ENCODE data around the gene IL22RA1. TPM values are rescaled to one million over a fixed set of nuclear protein-coding genes. Genes with fewer than 3 reads are reported as not detected.

The IL22RA1 gene
- total RNA-seq, 1 experiment from 2014 or later, result 0.13 TPM

DNA sequence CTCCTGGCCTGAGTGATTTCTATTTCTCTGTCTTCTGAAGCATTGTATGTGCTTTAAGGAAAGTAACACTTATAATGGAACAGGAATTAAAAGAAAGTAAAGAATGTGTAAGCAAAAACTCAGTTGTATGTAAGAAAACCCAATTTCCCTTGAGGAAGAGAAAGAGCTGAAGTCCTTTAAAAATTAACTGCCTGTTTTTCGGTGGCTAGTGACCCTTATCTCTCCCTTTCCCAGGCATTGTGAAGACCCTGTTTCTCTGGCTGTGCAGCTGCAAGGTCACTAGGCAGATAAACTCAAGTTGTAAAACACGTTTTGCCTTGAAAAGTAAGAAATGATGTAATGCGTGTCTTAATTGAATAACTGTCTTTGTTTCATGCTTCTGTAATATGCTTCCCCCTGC lies 39.5 kb downstream of the IL22RA1 start:
- no peaks in the 10 kb centered on the region for H3K9me3 Mint-ChIP-seq
- WGBS (ENCODE audit: extremely low coverage, insufficient read length, low lambda C conversion rate), result no CpG with 5 or more reads among the region's 3 CpGs
- Histone ChIP-seq H3K56ac (ENCODE audit: insufficient read length, low read depth, low read length) (no peak overlapping the region), H4K8ac (replicated peaks; ENCODE audit: insufficient read length, low read depth, low read length) (no peak overlapping the region), H3K27ac (ENCODE audit: insufficient read length, low read depth, low read length) (no peak overlapping the region), H3K14ac (ENCODE audit: insufficient read depth, low read length) (no peak overlapping the region), H3T11ph (ENCODE audit: low read length) (no peak overlapping the region), H3K18ac (ENCODE audit: insufficient read length, low read depth, low read length) (no peak overlapping the region), H2BK120ac (ENCODE audit: low read depth, low read length, poor library complexity, severe bottlenecking) (no peak overlapping the region), H3K4me2 (ENCODE audit: insufficient read depth, insufficient read length, low read length) (no peak overlapping the region), H3K23me2 (ENCODE audit: insufficient read length, low read depth, low read length, poor library complexity, severe bottlenecking) (no peaks in the 10 kb centered on the region), H4K5ac (ENCODE audit: insufficient read length, low read depth, low read length) (no peak overlapping the region), H3K4ac (ENCODE audit: low read depth, low read length) (no peak overlapping the region), H2BK5ac (ENCODE audit: insufficient read length, low read length) (no peak overlapping the region), H4K91ac (ENCODE audit: insufficient read length, low read depth, low read length) (no peak overlapping the region), H2AK5ac (ENCODE audit: insufficient read length, low read length) (no peak overlapping the region), H2BK15ac (ENCODE audit: low read depth, low read length) (no peak overlapping the region), H3K23ac (ENCODE audit: insufficient read length, low read depth, low read length) (no peak overlapping the region), H3K9me3 (ENCODE audit: control insufficient read depth, low read depth, low read length) (no peaks in the 10 kb centered on the region), H3K79me1 (ENCODE audit: insufficient read depth, low read depth, low read length, poor library complexity, severe bottlenecking) (no peaks in the 10 kb centered on the region), H2AFZ (ENCODE audit: low read length) (no peak overlapping the region), H3K79me2 (ENCODE audit: insufficient read depth, low read length) (no peaks in the 10 kb centered on the region), H2BK20ac (ENCODE audit: low read depth, low read length, poor library complexity, severe bottlenecking) (no peak overlapping the region), H3K27me3 (ENCODE audit: insufficient read depth, low read length) (no peaks in the 10 kb centered on the region), H4K20me1 (ENCODE audit: control insufficient read depth, insufficient read depth, insufficient read length) (no peaks in the 10 kb centered on the region), H3K9ac (ENCODE audit: extremely low read depth, insufficient read length, low read length) (no peak overlapping the region), H2BK12ac (ENCODE audit: insufficient read length, low read depth, low read length) (no peak overlapping the region), H3K4me1 (ENCODE audit: insufficient read depth, low read length) (no peaks in the 10 kb centered on the region)
- TF ChIP-seq, protein P1, sequence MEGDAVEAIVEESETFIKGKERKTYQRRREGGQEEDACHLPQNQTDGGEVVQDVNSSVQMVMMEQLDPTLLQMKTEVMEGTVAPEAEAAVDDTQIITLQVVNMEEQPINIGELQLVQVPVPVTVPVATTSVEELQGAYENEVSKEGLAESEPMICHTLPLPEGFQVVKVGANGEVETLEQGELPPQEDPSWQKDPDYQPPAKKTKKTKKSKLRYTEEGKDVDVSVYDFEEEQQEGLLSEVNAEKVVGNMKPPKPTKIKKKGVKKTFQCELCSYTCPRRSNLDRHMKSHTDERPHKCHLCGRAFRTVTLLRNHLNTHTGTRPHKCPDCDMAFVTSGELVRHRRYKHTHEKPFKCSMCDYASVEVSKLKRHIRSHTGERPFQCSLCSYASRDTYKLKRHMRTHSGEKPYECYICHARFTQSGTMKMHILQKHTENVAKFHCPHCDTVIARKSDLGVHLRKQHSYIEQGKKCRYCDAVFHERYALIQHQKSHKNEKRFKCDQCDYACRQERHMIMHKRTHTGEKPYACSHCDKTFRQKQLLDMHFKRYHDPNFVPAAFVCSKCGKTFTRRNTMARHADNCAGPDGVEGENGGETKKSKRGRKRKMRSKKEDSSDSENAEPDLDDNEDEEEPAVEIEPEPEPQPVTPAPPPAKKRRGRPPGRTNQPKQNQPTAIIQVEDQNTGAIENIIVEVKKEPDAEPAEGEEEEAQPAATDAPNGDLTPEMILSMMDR (conservative IDR thresholded peaks at IDR 0.05), result no peak
- H3K27ac Mint-ChIP-seq, result no peak overlapping the region; a peak in 1 of 7 replicates
- no peak for DNase-seq
- H3K36me3 Mint-ChIP-seq (ENCODE audit: insufficient read depth in 1 of 3, low read depth in 3 of 3), result no peaks in the 10 kb centered on the region
- no peaks in the 10 kb centered on the region for H3K27me3 Mint-ChIP-seq (ENCODE audit: low read depth)
- peaks cover 8 to 24% of the 10 kb centered on the region in 2 experiments for H3K4me1 Mint-ChIP-seq
- no peak overlapping the region for H3K4me3 Mint-ChIP-seq

Measured in H9 (cell line).